Measurements from ENCODE around the gene SBF1. TPM values are rescaled to one million over a fixed set of nuclear protein-coding genes. Genes with fewer than 3 reads are reported as not detected.

Gene SBF1
- total and polyA plus RNA-seq, 2 donors (not counting 1 experiment from before 2014, with no cell fraction given) = 110 to 254 TPM

- no peak overlapping the region for H3K4me2 ChIP-seq (replicated peaks; ENCODE audit: low read depth, low read length, poor library complexity, severe bottlenecking)
- CTCF ChIA-PET = interaction anchor here (0.5 to 5.2 kb wide), 4 partner anchors 12 to 102 kb away, joined by 3 to 40 read pairs (median 4); no protein-coding TSS in a partner anchor
- no peak overlapping the region for H2AFZ ChIP-seq (ENCODE audit: insufficient read depth, low read depth, low read length, poor library complexity, severe bottlenecking)
- Mint-ChIP-seq H3K4me3 (no peak overlapping the region), H3K27me3 (no peaks in the 10 kb centered on the region), H3K4me1 (no peaks in the 10 kb centered on the region), H3K27ac (no peak overlapping the region), H3K9me3 (ENCODE audit: insufficient read depth) (no peaks in the 10 kb centered on the region)
- whole genome bisulfite sequencing (ENCODE audit: insufficient coverage) = 93% methylated on average over 8 of the region's 11 CpGs
- H3K9me3 ChIP-seq (ENCODE audit: control extremely low read depth in 1 of 3, control insufficient read depth in 2 of 3, insufficient read depth in 1 of 3, low read length in 2 of 3) = peaks cover 0 to 4% (median 0%) of the 10 kb centered on the region in 3 donors
- H3K4me3 ChIP-seq (ENCODE audit: control extremely low read depth in 1 of 5, extremely low read depth in 1 of 5, insufficient read depth in 1 of 5, low read depth in 2 of 5, low read length in 4 of 5) = no peak overlapping the region
- H3K79me2 ChIP-seq (ENCODE audit: control insufficient read depth, insufficient read depth, low read length) = no peaks in the 10 kb centered on the region
- intact Hi-C loops (cut with micrococcal nuclease) = loop anchor here (1.0 kb wide), 1 partner anchor 42 kb away; no protein-coding TSS in a partner anchor
- no peak overlapping the region for H3K9ac ChIP-seq (ENCODE audit: low read length)
- no peak overlapping the region for H3K27ac ChIP-seq (ENCODE audit: low read length in 2 of 2)
- POLR2A ChIA-PET = no interaction called here
- H3K4me1 ChIP-seq (ENCODE audit: control insufficient read depth in 2 of 2, insufficient read depth in 2 of 2, low read length in 2 of 2) = no peaks in the 10 kb centered on the region
- no peaks in the 10 kb centered on the region for H3K27me3 ChIP-seq (replicated peaks in 1 of 4; ENCODE audit: control extremely low read depth in 1 of 4, control insufficient read depth in 3 of 4, insufficient read depth in 4 of 4, low read length in 3 of 4)
- peaks cover 0 to 75% of the 10 kb centered on the region in 2 experiments for H3K36me3 ChIP-seq (replicated peaks in 1 of 2; ENCODE audit: control extremely low read depth in 1 of 2, control insufficient read depth in 1 of 2, extremely low read depth in 1 of 2, insufficient read depth in 2 of 2, low read length in 1 of 2)
- no peak for DNase-seq
- TF ChIP-seq EZH2 (IDR thresholded peaks at IDR 0.05; ENCODE audit: borderline replicate concordance, insufficient read depth, low read depth, low read length, poor library complexity, severe bottlenecking) (no peak), CTCF (IDR thresholded peaks at IDR 0.05) (no peak)
- peaks cover 9% of the 10 kb centered on the region for H4K20me1 ChIP-seq (ENCODE audit: control insufficient read depth, insufficient read depth, low read length, poor library complexity, severe bottlenecking)
- no peak for ATAC-seq (ENCODE audit: low read depth)
These were observed 18.8 kb downstream of the SBF1 start for GRCh38 chr22:50456026-50456425.

GRCh38 chr22:50455201-50455600 is 19.6 kb downstream of the SBF1 start:
- Mint-ChIP-seq H3K4me1 (no peaks in the 10 kb centered on the region), H3K27me3 (no peaks in the 10 kb centered on the region), H3K4me3 (no peak overlapping the region), H3K9me3 (ENCODE audit: insufficient read depth) (no peaks in the 10 kb centered on the region), H3K27ac (no peak overlapping the region)
- Histone ChIP-seq H3K27ac (ENCODE audit: low read length in 2 of 2) (no peak overlapping the region), H2AFZ (ENCODE audit: insufficient read depth, low read depth, low read length, poor library complexity, severe bottlenecking) (no peak overlapping the region), H3K9me3 (ENCODE audit: control extremely low read depth in 1 of 3, control insufficient read depth in 2 of 3, insufficient read depth in 1 of 3, low read length in 2 of 3) (peaks cover 0 to 4% (median 0%) of the 10 kb centered on the region in 3 donors), H4K20me1 (ENCODE audit: control insufficient read depth, insufficient read depth, low read length, poor library complexity, severe bottlenecking) (peaks cover 9% of the 10 kb centered on the region), H3K4me3 (ENCODE audit: control extremely low read depth in 1 of 5, extremely low read depth in 1 of 5, insufficient read depth in 1 of 5, low read depth in 2 of 5, low read length in 4 of 5) (no peak overlapping the region), H3K4me1 (ENCODE audit: control insufficient read depth in 2 of 2, insufficient read depth in 2 of 2, low read length in 2 of 2) (no peaks in the 10 kb centered on the region), H3K27me3 (replicated peaks in 1 of 4; ENCODE audit: control extremely low read depth in 1 of 4, control insufficient read depth in 3 of 4, insufficient read depth in 4 of 4, low read length in 3 of 4) (no peaks in the 10 kb centered on the region), H3K9ac (ENCODE audit: low read length) (no peak overlapping the region), H3K4me2 (replicated peaks; ENCODE audit: low read depth, low read length, poor library complexity, severe bottlenecking) (no peak overlapping the region), H3K79me2 (ENCODE audit: control insufficient read depth, insufficient read depth, low read length) (no peaks in the 10 kb centered on the region), H3K36me3 (replicated peaks in 1 of 2; ENCODE audit: control extremely low read depth in 1 of 2, control insufficient read depth in 1 of 2, extremely low read depth in 1 of 2, insufficient read depth in 2 of 2, low read length in 1 of 2) (peaks cover 0 to 73% of the 10 kb centered on the region in 2 experiments)
- intact Hi-C loops (cut with micrococcal nuclease) = no loop called here
- ChIA-PET POLR2A (no interaction called here), CTCF (interaction anchor here (1.3 kb wide), 1 partner anchor 14 kb away, joined by 5 read pairs; no protein-coding TSS in a partner anchor)
- no peak for ATAC-seq (ENCODE audit: low read depth)
- DNase-seq = no peak
- over 99% methylated on average over 17 of the region's 18 CpGs for WGBS (ENCODE audit: insufficient coverage)
- TF ChIP-seq CTCF (IDR thresholded peaks at IDR 0.05) (no peak), EZH2 (IDR thresholded peaks at IDR 0.05; ENCODE audit: borderline replicate concordance, insufficient read depth, low read depth, low read length, poor library complexity, severe bottlenecking) (no peak)

Measured in B cell (primary cell).